Adrenal gland (tissue), 12 donors: ENCODE results near the gene MAML3. TPM values are rescaled to one million over a fixed set of nuclear protein-coding genes. Genes with fewer than 3 reads are reported as not detected.

ENCODE experiments used
- DNase-seq, 7 donors: peaks; one replicate each; pipeline ENCODE4 v3.0.0-alpha.2; 2019 to 2020
- H3K27ac ChIP-seq, 5 donors: fragments of 200-600 bp; sonication (generic) in 4 of 5; 1 replicate in 3 of 5; 2 replicates in 2 of 5; pipeline versions ENCODE4 v1.5.1 to v1.8.0; 2016 to 2020; ENCODE audit warnings: mild to moderate bottlenecking in 1 of 5
- H3K27me3 ChIP-seq: fragments of 200-600 bp; 2 replicates; pipeline ENCODE4 v1.8.0; 2021
- H3K36me3 ChIP-seq, 2 donors: fragments of 200-600 bp; replicated peaks in 1 of 2; 1 replicate in 1 of 2; 2 replicates in 1 of 2; pipeline versions ENCODE4 v1.5.1 to v1.8.0; 2018 to 2022
- H3K4me1 ChIP-seq, 2 donors: fragments of 200-600 bp; replicated peaks in 1 of 2; 1 replicate in 1 of 2; 2 replicates in 1 of 2; pipeline versions ENCODE4 v1.5.1 to v1.8.0; 2018 to 2021
- H3K4me3 ChIP-seq, 4 donors: fragments of 200-600 bp; sonication (generic) in 3 of 4; one replicate each; pipeline ENCODE4 v1.5.1; 2016 to 2018
- H3K9me3 ChIP-seq, 3 donors: fragments of 200-600 bp; sonication (generic) in 1 of 3; replicated peaks in 1 of 3; 1 replicate in 2 of 3; 2 replicates in 1 of 3; pipeline versions ENCODE4 v1.5.1 to v1.8.0; 2016 to 2021
- POLR2A ChIP-seq, 2 donors: fragments of 450-650 bp; IDR thresholded peaks; one replicate each; pipeline ENCODE4 v1.6.1; 2017; ENCODE audit warnings: antibody characterized with exemption in 2 of 2, mild to moderate bottlenecking in 2 of 2, moderate library complexity in 1 of 2
- WGBS, 4 donors: extraction: QIAGEN DNeasy Blood & Tissue Kit in 2 of 4; methylation state at CpG; one replicate each; pipeline versions ENCODE4 v1.1.5 to v1.1.7; 2013 to 2017; 5-methylcytosine and 5-hydroxymethylcytosine counted together
- intact Hi-C, 2 donors: fragments of 100-400 bp; cut with DNase I; formaldehyde crosslinking; loops; one replicate each; pipeline versions ENCODE4 v1.14.1 to v1.15.0; 2022 to 2023
- polyA plus RNA-seq, 3 donors: library from polyadenylated mRNA; stranded (reverse); fragments of 200-250 nt in 2 of 3; fragments of 350-450 nt in 1 of 3; fragmentation: Illumina TruSeq in 1 of 3; extraction: RNeasy Lipid Tissue Mini Kit (QIAGEN cat#74804) in 1 of 3; gene quantifications; one replicate each; pipeline ENCODE4 v1.2.3, GENCODE V29; 2013 to 2014
- total RNA-seq, 9 donors: library from RNA; depleted of rRNA in 4 of 9; stranded (reverse); fragments of >200 nt in 4 of 9; fragments of 120-200 nt in 1 of 9; fragmentation: NEBNext Ultra II Directional in 1 of 9; extraction: Animal tissue kit (Norgen Biotek cat#: 25700) in 1 of 9; gene quantifications; one replicate each; pipeline versions ENCODE4 v1.1.0 to v1.2.4, GENCODE V29; 2013 to 2023
- TF ChIP-seq, protein P1 (sequence below), 6 experiments: fragments of 450-650 bp in 4 of 6; fragments of 200-600 bp in 2 of 6; sonication (generic) in 1 of 6; IDR thresholded peaks; 1 replicate in 5 of 6; 2 replicates in 1 of 6; pipeline versions ENCODE4 v1.5.1 to v1.8.0; 2016 to 2021; ENCODE audit warnings: antibody characterized with exemption in 6 of 6, mild to moderate bottlenecking in 2 of 6, moderate library complexity in 1 of 6
- donor health status: healthy with polysubstance abuse.
- donor health status: Bipolar disorder and iron deficiency.
- donor health status: DM: yes; HTN: yes; CAD: no.
- donor health status: DM: no; HTN: no; CAD: no.
- donor health status: DM: no; HTN: no; CAD: no.
- donor health status: DM: yes; HTN: yes; CAD: no.

MAML3 gene
- total and polyA plus RNA-seq, 12 donors: 2.0 to 15.9 (median 8.4) TPM

DNA sequence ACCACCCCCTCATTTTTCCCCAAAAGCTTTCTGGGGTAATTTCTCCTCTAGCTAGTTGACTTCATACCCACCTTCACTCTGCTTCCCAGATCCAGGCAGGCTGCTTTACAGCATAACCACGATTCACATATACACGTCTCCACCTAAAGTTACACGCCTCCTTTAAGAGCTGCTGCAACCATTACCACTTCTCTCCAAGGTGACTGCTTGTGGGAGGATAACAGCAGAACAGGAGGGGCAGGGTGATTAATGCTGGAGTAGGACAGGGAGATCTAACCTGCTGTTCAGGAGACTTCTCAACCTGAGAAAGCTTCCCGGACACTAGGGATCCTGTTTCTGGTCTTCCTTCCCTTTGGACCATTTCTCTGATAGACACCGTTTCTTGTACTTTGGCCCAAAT is 411.0 kb downstream of the MAML3 start:
- Histone ChIP-seq H3K4me3 (no peak overlapping the region), H3K9me3 (no peaks in the 10 kb centered on the region), H3K27ac (no peak overlapping the region), H3K36me3 (no peaks in the 10 kb centered on the region), H3K4me1 (peaks cover 14 to 30% of the 10 kb centered on the region in 2 donors), H3K27me3 (no peaks in the 10 kb centered on the region)
- no peak for TF ChIP-seq POLR2A (IDR thresholded peaks at IDR 0.05)
- TF ChIP-seq, protein P1, sequence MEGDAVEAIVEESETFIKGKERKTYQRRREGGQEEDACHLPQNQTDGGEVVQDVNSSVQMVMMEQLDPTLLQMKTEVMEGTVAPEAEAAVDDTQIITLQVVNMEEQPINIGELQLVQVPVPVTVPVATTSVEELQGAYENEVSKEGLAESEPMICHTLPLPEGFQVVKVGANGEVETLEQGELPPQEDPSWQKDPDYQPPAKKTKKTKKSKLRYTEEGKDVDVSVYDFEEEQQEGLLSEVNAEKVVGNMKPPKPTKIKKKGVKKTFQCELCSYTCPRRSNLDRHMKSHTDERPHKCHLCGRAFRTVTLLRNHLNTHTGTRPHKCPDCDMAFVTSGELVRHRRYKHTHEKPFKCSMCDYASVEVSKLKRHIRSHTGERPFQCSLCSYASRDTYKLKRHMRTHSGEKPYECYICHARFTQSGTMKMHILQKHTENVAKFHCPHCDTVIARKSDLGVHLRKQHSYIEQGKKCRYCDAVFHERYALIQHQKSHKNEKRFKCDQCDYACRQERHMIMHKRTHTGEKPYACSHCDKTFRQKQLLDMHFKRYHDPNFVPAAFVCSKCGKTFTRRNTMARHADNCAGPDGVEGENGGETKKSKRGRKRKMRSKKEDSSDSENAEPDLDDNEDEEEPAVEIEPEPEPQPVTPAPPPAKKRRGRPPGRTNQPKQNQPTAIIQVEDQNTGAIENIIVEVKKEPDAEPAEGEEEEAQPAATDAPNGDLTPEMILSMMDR (IDR thresholded peaks at IDR 0.05): no peak
- 57 to 70% (median 67%) methylated on average over 5 of the region's 5 CpGs for WGBS, 4 donors
- intact Hi-C loops: loop anchor here in 1 of 2 donors (10.0 kb wide), 1 partner anchor 312 kb away; no protein-coding TSS in a partner anchor
- DNase-seq: peak in 1 of 7 donors; percentile 31

DNA sequence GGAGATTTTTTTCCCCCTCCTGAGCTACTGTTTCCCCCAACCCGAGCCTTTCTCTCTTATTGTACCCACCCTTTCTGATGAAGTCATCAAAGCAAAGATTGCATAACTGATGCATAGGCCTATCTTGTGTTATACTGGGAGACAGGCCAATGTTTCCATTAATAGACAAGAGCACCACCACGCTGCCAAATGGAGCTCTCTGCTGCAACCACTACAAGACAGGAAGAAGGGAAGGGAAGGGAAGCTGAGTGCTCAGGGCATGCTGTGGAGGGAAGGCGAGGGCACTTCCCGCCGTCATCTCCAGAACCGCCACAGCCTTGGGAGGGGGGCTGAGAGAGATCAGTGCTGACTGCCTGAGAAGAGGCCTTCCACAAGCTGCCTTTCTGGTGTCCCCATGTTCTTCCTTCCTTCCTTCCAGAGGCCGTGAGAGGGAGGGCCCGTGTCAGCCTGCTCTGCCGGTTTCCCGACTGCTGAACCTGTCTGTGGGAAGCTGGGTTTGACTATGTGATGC is 413.4 kb downstream of the MAML3 start:
- Histone ChIP-seq H3K4me3 (no peak overlapping the region), H3K9me3 (no peaks in the 10 kb centered on the region), H3K36me3 (no peaks in the 10 kb centered on the region), H3K27ac (peak overlapping the region; percentile 50 to 94 (median 85)), H3K4me1 (peaks cover 21 to 54% of the 10 kb centered on the region in 2 donors), H3K27me3 (no peaks in the 10 kb centered on the region)
- WGBS, 4 donors: 12 to 22% (median 16%) methylated on average over 7 to 10 of the region's 10 CpGs
- intact Hi-C loops: loop anchor here in 1 of 2 donors (10.0 kb wide), 1 partner anchor 314 kb away; no protein-coding TSS in a partner anchor
- DNase-seq: peak; percentile 73 to 93 (median 84)
- no peak for TF ChIP-seq POLR2A (IDR thresholded peaks at IDR 0.05)
- TF ChIP-seq, protein P1 (IDR thresholded peaks at IDR 0.05): peak in 5 of 6 experiments; percentile 22 to 49 (median 41)

- 18 to 29% (median 23%) methylated on average over 3 to 5 of the region's 5 CpGs for WGBS, 4 donors
- Histone ChIP-seq H3K27ac (peak overlapping the region; percentile 50 to 94 (median 85)), H3K27me3 (no peaks in the 10 kb centered on the region), H3K4me1 (peaks cover 25 to 59% of the 10 kb centered on the region in 2 donors), H3K4me3 (no peak overlapping the region), H3K36me3 (no peaks in the 10 kb centered on the region), H3K9me3 (no peaks in the 10 kb centered on the region)
- DNase-seq: peak; percentile 65 to 86 (median 81)
- intact Hi-C loops: loop anchor here in 1 of 2 donors (10.0 kb wide), 1 partner anchor 315 kb away; no protein-coding TSS in a partner anchor
- TF ChIP-seq, protein P1 (IDR thresholded peaks at IDR 0.05): no peak
- peak in 1 of 2 donors; percentile 44 for TF ChIP-seq POLR2A (IDR thresholded peaks at IDR 0.05)
Measured at GRCh38 chr4:139740121-139740520, 413.9 kb downstream of the MAML3 start.

DNA sequence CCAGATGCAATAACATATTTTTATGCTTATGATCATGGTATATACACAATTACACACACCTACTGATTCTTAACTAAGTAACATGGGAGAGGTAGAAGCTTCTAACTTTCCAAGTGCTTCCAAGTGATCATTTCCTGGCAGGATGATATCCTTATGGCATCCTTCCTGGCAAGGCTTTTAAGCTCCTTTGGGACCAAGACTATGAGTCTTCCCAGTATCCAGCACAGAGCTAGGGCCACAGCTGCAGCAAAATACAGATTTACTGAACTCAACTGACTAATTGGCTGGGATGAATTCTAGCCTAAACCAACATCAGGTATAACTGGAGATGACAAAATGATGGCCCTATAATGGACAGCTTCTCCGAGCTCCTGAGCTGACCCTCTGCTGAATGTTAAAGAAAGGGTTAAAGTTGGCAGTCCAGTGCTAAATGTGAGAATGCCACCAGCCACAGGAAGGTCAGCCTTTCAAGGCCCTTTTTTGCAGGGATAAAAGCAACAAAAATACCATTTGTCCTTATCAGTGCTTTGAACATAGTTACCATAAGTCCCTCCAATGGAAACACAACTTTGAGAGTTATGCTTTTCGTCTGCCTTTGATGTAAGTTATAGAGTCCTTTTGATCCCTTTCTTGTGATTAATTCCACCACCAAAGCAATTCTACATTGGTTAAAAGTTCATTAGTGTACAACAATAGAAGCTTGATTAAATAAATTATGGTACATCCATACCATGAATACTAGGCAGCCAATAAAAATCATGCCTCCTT is 415.0 kb downstream of the MAML3 start:
- Histone ChIP-seq H3K4me3 (no peak overlapping the region), H3K27ac (peak overlapping the region in 2 of 5 donors; percentile 31 to 94), H3K9me3 (no peaks in the 10 kb centered on the region), H3K36me3 (no peaks in the 10 kb centered on the region), H3K27me3 (no peaks in the 10 kb centered on the region), H3K4me1 (peaks cover 26 to 63% of the 10 kb centered on the region in 2 donors)
- peak in 1 of 7 donors; percentile 47 for DNase-seq
- TF ChIP-seq, protein P1 (IDR thresholded peaks at IDR 0.05): no peak
- TF ChIP-seq POLR2A (IDR thresholded peaks at IDR 0.05): no peak
- WGBS, 4 donors: 41 to 59% (median 46%) methylated on average over 2 of the region's 2 CpGs
- intact Hi-C loops: loop anchor here (10.0 kb wide), 3 partner anchors 406 to 516 kb away; partner anchors contain the start of gene MAML3 (in 1 of the 2)
